Stimulated activated CD4-positive, alpha-beta T cell treated with anti-CD3 and anti-CD28 coated beads, Interleukin-12 subunit alpha, Interleukin-12 subunit beta, amount 100 ng/mL, for 4 hours (primary cell): ENCODE results near the gene PHLDA1.

Source experiments
- DNase-seq: peaks from one replicate; pipeline ENCODE4 v3.0.0-alpha.2; 2020

Gene PHLDA1

GRCh38 chr12:76037130-76038103 lies 5.8 kb upstream of the PHLDA1 start:
- DNase-seq = no peak

- DNase-seq = no peak
Observed at GRCh38 chr12:76035045-76035444, 3.5 kb upstream of the PHLDA1 start.

GRCh38 chr12:76033081-76034011 lies 1.8 kb upstream of the PHLDA1 start:
- DNase-seq = no peak

- peak; percentile 23 for DNase-seq
Observed at GRCh38 chr12:76032043-76032981, 736 bp upstream of the PHLDA1 start.

DNA sequence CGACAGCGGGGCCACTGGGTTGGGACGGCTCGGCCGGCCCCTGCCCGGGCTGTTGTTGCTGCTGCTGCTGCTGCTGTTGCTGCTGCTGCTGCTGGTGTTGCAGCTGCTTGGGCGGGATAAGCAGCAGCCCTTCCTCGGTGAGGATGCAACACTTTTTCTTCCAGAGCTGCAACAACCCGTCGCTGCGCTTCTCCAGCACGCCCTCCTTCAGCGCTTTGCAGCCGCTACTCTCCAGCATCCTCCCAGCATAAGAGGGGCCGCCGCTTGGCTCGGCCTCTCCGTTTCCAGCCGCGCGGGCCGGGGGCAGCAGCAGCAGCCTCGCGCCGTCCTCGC lies 529 bp downstream of the PHLDA1 start:
- DNase-seq = no peak

DNA sequence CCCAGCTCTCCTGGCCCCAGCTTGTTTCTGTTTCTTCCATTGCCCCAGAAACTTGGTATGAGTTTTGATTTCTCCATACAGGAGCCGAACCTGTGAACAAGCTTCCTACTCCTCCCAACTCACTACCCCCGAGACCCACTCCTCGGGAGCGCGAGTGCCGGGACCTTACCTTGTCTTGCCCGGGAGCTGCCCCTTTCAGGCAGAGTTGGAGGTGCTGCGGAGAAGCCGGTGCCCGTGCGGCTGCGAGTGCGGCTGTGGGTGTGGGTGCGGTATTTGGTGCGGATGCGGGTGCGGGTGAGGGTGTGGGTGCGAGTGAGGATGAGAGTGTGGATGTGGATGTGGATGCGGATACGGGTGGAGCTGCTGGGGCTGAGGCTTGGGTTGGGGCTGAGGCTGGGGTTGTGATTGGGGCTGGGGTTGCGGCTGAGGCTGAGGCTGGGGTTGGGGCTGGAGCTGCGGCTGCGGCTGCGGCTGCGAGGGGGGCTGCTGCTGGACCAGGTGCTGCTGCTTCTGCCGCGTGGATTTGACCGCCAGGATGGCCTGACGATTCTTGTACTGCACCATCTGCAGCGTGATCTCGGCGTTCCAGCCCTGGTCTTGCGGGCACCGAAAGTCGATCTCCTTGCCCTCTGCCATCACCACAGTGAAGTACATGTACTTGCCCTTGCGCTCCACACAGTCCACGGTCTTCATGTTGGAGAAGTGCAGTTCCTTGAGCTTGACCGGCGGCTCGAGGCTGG lies 1.1 kb downstream of the PHLDA1 start:
- peak; percentile 49 for DNase-seq

- no peak for DNase-seq
Observed at GRCh38 chr12:76029982-76030340, 1.6 kb downstream of the PHLDA1 start.

GRCh38 chr12:76028571-76029277 lies 2.9 kb downstream of the PHLDA1 start:
- no peak for DNase-seq

GRCh38 chr12:76026643-76027063 lies 4.9 kb downstream of the PHLDA1 start:
- no peak for DNase-seq

DNA sequence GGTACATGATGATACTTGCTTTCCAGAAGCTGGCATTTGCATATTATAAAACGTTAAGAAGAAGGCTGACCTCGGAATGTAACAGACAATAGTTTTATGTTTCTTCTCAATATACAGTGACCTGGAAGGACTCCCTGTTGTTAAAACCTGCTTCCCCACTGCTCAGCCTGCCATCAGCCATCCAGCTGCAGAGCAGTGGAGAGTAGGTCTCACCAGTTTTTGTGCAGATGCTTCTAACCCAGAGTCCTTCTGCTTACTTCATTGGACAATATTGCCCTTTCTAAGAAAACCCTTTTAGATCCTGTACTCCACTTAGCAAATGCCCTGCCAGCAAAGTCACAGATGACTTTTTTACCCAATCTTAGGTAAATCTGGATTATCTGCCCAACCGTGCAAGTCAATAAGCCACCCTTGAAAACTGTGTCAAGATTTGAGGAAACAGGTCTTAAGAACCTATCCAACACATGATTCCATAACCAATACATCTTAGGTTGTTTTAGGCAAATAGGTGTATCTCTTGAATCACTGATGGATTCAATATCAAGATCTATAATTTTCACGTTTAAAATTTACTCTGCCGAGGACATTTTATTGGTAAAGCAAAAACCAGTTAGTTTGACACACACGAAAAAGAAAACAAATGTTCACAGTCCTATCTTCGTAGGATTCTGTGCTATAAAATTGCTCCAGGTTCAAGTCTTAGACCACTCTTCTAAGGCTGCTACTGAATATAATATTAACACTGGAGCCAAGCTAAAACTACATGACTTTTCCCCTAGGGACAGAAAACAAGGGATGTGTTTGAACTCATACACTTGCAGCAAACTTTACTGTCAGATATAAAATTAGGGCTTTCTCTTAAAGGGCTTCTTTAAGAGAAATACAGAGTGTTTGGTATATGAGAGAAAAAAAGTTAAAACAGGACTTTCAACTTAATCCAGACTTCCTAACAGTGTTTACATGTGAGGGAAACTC lies 5.7 kb downstream of the PHLDA1 start:
- no peak for DNase-seq

DNA sequence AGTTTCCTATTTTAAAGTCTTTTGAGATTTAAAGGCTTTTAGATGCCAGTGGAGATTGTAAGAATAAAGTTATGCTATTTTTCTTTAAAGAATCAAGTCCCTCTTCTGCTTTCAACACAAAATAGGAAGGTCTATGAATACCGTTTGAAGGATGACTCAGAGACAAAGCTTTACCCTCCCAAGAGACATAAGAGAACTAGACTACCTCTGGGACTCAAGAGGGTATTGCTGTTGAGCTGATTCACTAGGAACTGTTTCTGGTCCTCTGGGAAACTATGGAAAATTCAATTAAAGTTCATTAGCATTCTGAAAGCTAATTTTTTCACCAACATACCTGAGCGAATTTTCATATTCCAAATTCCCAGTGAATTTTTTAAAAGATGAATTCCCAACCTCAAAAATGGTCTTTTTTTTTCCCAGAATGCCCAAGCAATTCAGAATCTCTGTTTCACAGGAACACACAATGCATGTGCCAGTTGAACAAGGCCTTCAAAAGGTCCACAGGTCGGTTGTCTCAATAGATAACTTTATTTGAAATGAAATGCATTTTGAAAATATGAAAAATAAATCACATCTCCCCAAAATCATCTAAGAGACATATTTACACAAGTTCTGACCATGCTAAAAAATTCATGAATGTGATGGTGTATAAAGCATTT lies 6.5 kb downstream of the PHLDA1 start:
- DNase-seq = no peak

DNA sequence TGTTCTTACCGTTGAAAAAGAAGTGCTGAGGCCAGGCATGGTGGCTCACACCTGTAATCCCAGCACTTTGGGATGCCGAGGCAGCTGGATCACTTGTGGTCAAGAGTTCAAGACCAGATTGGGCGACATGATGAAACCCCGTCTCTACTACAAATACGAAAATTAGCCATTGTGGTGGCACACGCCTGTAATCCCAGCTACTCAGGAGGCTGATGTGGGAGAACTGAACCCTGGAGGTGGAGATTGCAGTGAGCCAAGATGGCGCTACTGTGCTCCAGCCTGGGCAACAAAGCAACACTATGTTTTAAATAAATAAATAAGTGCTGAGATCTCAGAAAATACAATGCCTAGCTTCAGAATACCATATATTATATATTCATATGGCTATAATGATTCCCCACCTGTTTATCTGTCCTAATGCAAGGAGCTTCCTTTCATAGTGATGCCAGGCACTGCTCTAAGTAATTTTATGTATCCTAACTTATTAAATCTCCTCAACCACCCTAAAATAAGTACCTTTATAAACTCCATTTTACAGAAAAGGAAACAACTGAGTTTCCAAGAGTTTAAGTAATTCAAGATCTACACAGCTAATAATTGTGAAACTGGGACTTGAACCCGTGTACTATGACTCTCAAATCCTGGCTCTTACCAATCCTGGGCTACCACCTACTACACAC lies 7.3 kb downstream of the PHLDA1 start:
- no peak for DNase-seq

- DNase-seq = no peak
Observed at GRCh38 chr12:76023069-76023690, 8.4 kb downstream of the PHLDA1 start.

GRCh38 chr12:76022506-76022905 lies 9.1 kb downstream of the PHLDA1 start:
- no peak for DNase-seq

- peak; percentile 53 for DNase-seq
Observed at GRCh38 chr12:76020731-76021672, 10.6 kb downstream of the PHLDA1 start.

GRCh38 chr12:76020281-76020680 lies 11.3 kb downstream of the PHLDA1 start:
- DNase-seq = peak; percentile 41

DNA sequence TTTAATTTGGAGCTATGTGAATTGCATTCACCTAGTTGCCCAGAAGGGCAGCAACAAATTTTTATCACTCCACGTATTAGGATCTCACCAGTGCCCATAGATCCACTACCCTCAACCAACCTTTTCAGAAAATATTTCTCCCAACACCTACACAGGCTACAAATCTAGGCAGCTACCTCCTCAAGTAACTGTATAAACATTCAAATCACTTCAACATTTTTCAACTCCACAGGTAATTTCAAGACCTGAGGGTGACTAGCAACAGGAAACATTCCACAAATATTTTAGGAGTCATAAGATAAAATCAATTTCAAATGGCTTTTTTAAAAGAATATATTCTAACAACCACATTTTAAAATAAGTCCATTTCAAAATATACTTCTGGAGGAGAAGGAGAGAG lies 12.9 kb downstream of the PHLDA1 start:
- DNase-seq = no peak
